CD4-positive, alpha-beta T cell treated with Interleukin-15 for 1 hour (primary cell): ENCODE measurements around the gene CPSF3.

Source experiments
- DNase-seq: peaks from one replicate; pipeline ENCODE4 v3.0.0-alpha.2; 2020

The CPSF3 gene

GRCh38 chr2:9422321-9423099 is 944 bp upstream of the CPSF3 start:
- peak; percentile 46 for DNase-seq

- no peak for DNase-seq
Observed at GRCh38 chr2:9423922-9424272, 443 bp downstream of the CPSF3 start.

DNA sequence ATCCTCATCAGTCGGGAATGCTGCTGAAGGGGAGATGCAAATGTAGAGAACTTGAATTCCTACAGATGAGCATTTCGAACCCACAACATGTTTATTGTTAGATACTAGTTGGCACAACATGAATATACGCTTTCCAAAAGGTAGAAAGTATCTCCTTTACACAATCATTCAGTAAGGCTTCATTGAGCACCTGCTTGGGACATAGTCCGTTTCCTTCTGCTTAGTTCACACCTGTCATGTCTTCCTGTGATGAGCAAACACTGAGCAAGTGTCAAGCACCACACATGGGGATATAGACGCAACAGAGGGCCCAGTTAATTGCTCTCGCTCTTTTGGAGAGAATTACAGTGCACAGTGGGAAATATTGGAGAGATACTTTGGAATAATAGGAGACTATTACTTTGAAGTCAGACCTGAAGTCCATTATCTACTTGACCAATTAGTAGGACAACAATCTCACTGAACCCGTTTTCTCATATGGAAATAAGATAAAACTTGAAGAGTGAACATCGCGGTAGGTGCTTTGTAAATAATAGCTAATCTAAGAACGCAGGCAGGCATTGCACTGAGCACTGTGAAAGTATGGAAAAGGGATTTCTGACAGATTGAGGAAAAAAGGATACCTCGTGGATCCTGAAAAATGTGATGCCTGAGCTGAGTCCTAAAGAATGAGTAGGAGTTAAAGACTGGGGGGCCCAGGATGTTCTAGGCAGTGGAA is 1.2 kb downstream of the CPSF3 start:
- DNase-seq, result no peak

GRCh38 chr2:9428965-9429577 is 5.6 kb downstream of the CPSF3 start:
- DNase-seq, result no peak

DNA sequence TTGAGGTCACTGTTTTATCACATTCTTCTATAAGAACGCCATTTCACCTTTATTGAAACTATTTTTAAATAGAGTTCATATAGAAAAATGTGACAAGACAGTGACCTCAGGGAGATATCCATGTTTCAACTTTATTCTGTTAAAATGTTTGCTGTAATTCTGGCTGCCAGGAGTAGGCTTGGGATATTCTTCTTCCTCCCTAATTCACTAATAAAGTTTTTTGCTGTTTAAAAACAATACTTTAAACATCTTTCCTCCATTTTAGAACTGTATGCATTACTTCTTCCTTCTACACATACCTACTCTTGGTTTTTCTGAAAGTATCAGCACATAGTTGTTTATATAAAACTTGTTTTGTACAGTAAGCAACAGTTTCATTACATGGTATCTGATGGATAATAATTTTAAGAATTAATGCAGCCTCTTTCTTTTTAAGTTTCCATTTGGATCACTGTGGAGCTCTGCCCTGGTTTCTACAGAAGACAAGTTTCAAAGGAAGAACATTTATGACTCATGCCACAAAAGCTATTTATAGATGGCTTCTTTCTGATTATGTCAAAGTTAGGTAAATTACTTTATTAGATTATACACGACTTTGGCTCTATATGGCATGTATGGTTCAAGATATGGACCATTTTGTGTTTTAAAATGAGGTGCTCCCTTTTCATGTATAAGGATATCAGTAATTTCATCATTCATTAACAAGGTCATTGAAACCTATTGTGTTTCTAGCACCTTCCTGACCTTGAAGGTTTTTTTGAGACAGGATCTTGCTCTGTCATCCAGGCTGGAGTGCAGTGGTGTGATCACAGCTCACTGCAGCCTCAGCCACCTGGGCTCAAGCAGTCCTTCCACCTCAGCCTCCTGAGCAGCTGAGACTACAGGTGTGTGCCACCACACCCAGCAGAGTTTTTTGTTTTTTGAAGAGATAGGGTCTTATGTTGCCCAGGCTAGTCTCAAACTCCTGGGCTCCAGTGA is 7.2 kb downstream of the CPSF3 start:
- DNase-seq, result no peak

DNA sequence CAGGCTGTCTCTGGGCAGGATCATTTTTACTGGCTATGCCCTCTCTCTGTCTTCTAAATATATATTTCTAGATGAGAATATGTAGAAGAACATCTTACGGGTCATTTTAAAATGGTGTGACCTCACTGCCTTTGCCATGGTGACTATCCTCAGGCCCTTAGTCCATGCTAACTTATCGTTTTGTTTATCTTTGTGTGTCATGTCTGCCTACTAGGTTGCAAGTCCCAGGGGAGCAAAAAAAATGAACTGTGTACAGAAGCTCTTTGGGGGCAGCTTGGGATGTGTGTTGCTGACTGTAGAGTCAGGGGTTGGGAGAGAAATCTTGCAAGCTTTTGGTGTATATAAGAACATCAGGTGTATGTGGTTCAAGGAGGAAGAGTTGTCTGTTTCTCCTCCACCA is 11.0 kb downstream of the CPSF3 start:
- no peak for DNase-seq

- no peak for DNase-seq
Observed at GRCh38 chr2:9439536-9439935, 16.1 kb downstream of the CPSF3 start.

- DNase-seq, result no peak
Observed at GRCh38 chr2:9440058-9440727, 16.7 kb downstream of the CPSF3 start.

GRCh38 chr2:9441556-9441955 is 18.1 kb downstream of the CPSF3 start:
- DNase-seq, result no peak

- no peak for DNase-seq
Observed at GRCh38 chr2:9443526-9443925, 20.1 kb downstream of the CPSF3 start.

GRCh38 chr2:9445089-9445488 is 21.6 kb downstream of the CPSF3 start:
- no peak for DNase-seq

DNA sequence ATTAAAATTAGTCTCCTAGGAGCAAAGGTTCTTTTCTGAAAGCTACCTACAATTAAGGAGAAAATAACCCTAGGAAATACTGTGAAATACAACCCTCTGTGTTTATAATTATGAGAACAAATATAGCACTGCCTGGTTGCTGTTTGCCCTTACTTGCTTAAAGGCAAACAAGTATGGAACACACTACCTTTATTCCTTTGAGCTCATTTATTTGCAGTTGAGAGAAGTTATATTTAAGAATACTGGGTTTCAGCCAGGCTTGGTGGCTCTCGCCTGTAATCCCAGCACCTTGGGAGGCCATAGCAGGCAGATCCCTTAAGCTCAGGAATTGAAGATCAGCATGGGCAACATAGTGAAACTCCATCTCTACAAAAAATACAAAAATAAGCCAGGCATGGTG is 27.8 kb downstream of the CPSF3 start:
- no peak for DNase-seq

DNA sequence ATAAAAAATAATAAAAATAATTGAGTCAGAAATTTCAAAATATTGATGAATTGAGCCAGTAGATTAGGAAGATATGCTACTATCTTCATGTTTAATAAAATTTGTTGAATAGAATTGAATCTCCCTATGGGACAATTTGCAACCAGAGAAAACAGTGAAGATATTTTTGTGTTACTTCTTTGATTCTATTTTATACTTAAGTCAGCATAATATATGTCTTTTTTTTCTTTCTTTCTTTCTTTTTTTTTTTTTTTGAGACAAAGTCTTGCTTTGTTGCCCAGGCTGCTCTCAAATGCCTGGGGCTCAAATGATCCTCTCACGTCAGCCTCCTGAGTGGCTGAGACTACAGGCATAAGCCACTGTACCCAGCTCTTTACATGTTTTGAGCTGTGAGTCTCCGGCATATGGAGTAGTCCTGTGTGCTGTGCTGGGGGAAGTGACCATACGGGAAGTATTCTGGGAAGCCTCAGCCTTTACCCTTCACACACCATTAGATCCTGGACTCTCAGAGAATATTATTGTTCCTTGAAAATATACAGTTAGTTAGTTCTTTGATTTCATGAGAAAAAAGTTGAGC is 37.1 kb downstream of the CPSF3 start:
- no peak for DNase-seq

DNA sequence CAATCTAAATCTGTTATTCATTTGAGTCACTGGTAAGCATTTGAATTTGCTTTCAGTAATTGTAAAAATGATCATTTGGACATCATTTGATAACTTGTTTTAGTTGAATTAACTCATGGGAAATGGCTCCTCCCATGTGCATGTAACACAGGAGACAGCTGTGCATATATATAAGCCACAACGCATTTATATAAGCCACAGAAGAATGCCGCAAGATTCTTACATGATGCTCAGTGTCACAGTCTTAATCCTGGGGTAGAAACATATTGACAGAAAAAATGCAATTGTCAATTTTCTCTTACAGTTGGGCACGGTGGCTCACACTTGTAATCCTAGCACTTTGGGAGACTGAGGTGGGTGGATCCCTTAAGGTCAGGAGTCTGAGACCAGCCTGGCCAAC is 37.6 kb downstream of the CPSF3 start:
- DNase-seq, result no peak

GRCh38 chr2:9462313-9462712 is 38.9 kb downstream of the CPSF3 start:
- no peak for DNase-seq

DNA sequence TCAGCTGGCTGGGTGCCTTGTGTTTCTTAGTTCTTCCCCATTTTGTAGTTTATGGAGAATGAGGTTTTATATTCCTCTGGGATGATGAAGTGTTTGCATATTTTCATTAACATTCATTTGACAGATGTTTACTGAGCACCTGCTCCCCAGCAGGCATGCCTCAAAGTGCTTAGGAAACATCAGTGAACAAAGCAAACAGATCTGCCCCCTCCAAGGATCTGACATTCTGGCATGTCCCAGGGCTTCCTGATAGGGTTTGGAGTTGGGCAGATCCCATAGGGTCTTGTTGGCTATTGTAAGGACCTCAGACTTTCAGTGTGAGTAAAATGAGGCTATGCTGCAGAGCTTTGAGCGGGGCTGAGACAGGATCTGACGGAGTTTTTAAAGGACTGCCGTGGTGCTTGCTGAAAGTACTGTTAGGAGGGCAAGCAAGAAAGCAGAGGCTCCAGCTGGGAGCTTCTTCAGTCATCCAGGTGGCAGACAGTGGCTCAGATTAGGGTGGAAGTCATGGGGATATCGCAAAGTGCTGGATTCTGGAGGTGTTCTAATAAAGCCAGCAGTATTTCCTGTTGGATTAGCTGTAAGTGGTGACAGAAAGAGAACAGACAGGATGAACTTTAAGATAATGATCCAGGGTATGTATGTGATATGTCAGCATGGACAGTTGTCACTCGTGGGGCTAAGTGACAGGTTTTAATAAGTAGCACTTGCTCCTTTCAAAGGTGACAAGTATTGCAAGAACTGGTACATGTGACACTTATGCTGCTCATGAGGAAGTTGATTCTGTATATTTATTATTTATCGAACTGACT is 39.6 kb downstream of the CPSF3 start:
- no peak for DNase-seq

DNA sequence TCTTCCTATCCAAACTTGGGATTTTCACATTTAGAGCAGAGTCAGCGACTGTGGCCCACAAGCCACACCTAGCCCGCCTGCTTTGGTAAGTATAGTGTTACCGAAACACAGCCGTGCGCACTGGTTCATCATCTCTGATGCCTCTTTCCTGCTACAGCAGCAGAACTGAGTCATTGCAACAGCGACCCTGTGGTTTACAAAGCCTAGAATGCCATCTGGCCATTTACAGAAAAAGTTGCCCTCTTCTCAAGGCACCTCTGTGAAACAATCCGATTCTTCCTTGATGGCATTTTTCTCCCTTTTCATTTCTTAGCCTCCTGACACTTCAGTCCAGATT is 40.2 kb downstream of the CPSF3 start:
- no peak for DNase-seq

- DNase-seq, result no peak
Observed at GRCh38 chr2:9465170-9465569, 41.7 kb downstream of the CPSF3 start.

GRCh38 chr2:9466147-9466683 is 42.8 kb downstream of the CPSF3 start:
- DNase-seq, result no peak

DNA sequence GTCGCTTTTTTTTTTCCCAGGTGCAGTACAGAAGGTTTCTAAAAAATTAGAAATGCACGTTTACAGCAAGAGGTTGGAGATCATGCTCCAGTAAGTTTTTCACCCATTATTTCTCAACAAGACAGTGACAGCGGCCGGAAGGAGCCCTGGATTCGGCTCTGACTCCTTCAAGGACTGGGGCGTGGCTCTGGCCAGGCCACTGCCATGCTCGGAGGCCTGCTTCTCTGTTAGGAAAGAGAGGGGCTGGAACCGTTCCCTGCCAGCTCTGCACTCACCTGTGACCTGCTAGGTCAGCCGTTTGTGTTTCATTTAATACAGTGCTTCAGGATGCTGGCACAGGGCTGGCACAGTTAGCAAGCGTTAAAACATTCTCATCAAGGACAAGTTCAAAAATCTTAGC is 44.2 kb downstream of the CPSF3 start:
- DNase-seq, result no peak

DNA sequence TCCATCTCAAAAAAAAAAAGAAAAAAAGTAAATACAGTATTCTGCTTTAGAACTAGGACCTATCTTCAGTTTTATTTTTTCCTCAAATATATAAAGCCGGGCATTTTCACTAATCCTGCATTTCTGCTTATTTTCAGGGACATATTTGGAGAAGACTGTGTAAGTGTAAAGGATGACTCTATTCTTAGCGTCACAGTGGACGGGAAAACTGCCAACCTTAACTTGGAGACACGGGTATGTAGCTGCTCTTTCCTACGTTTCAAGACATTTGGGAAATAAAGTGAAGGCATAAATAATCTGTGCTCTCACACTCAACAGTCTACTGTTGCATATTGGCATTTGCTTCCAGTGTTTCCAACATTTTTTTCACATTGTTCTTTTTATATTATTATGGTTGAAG is 47.8 kb downstream of the CPSF3 start:
- DNase-seq, result no peak
